SK-N-MC (cell line): Measurements from ENCODE around the gene CNFN.

ENCODE experiments used
- DNase-seq: peaks from one replicate; pipeline ENCODE4 v3.0.0-alpha.2; 2011; ENCODE audit warnings: low read depth, low spot score
- H3K27ac ChIP-seq: fragments of 200-600 bp; sonication (generic); 2 replicates; pipeline ENCODE4 v1.5.1; 2016; ENCODE audit warnings: mixed run types
- H3K36me3 ChIP-seq: fragments of 200-600 bp; sonication (generic); 2 replicates; pipeline ENCODE4 v1.6.1; 2017; ENCODE audit warnings: antibody characterized with exemption, low read length, mixed read lengths; ENCODE audit not compliant: insufficient read depth
- H3K4me3 ChIP-seq: fragments of 200-600 bp; sonication (generic); 2 replicates; pipeline ENCODE4 v1.5.1; 2016
- H3K9ac ChIP-seq: fragments of 200-600 bp; sonication (generic); 2 replicates; pipeline ENCODE4 v1.8.0; 2017; ENCODE audit warnings: mixed run types, mixed read lengths; ENCODE audit not compliant: insufficient read length
- H3K9me3 ChIP-seq: fragments of 200-600 bp; sonication (generic); 2 replicates; pipeline ENCODE4 v1.6.1; 2017; ENCODE audit warnings: low read depth, mild to moderate bottlenecking, antibody characterized with exemption, low read length, moderate library complexity, mixed read lengths
- EZH2 ChIP-seq: fragments of 200-600 bp; sonication (generic); IDR thresholded peaks from one replicate; pipeline ENCODE4 v1.6.1; 2017; ENCODE audit warnings: antibody characterized with exemption
- FOXP2 ChIP-seq: optimal IDR thresholded peaks from 2 replicates; pipeline ENCODE3; 2011; ENCODE audit warnings: mild to moderate bottlenecking, moderate library complexity; ENCODE audit not compliant: insufficient read depth; ENCODE audit errors: extremely low read length, control extremely low read depth
- POLR2AphosphoS5 ChIP-seq: IDR thresholded peaks from 2 replicates; pipeline ENCODE4 v1.6.1; 2012; ENCODE audit warnings: mild to moderate bottlenecking, low read depth, low read length, borderline replicate concordance

CNFN gene

GRCh38 chr19:42362342-42362741, 27.8 kb downstream of the CNFN start:
- TF ChIP-seq FOXP2, result no peak
- no peak for TF ChIP-seq POLR2AphosphoS5
- no peak for TF ChIP-seq EZH2
- no peak overlapping the region for H3K27ac ChIP-seq
- no peak overlapping the region for H3K9ac ChIP-seq

GRCh38 chr19:42361545-42361910, 28.6 kb downstream of the CNFN start:
- Histone ChIP-seq H3K9ac (no peak overlapping the region), H3K9me3 (no peaks in the 10 kb centered on the region), H3K27ac (no peak overlapping the region), H3K4me3 (no peak overlapping the region), H3K36me3 (peaks cover 10% of the 10 kb centered on the region; the same call in 1 of the 2 replicates)
- TF ChIP-seq EZH2 (no peak), POLR2AphosphoS5 (no peak), FOXP2 (no peak)
- DNase-seq, result no peak

More at GRCh38 chr19:42362342-42362741, 27.8 kb downstream of the CNFN start:
- Histone ChIP-seq H3K36me3 (peaks cover 10% of the 10 kb centered on the region; the same call in 1 of the 2 replicates), H3K4me3 (no peak overlapping the region), H3K9me3 (no peaks in the 10 kb centered on the region)
- DNase-seq, result no peak

GRCh38 chr19:42360787-42361544, 29.1 kb downstream of the CNFN start:
- H3K9me3 ChIP-seq, result no peaks in the 10 kb centered on the region
- H3K27ac ChIP-seq, result no peak overlapping the region
- H3K36me3 ChIP-seq, result peaks cover 10% of the 10 kb centered on the region; the same call in 1 of the 2 replicates
- no peak for DNase-seq
- no peak overlapping the region for H3K4me3 ChIP-seq
- no peak for TF ChIP-seq POLR2AphosphoS5
- TF ChIP-seq FOXP2, result no peak
- no peak for TF ChIP-seq EZH2
- H3K9ac ChIP-seq, result no peak overlapping the region

GRCh38 chr19:42357290-42357689, 32.8 kb downstream of the CNFN start:
- no peak overlapping the region for H3K4me3 ChIP-seq
- TF ChIP-seq FOXP2 (no peak), POLR2AphosphoS5 (no peak), EZH2 (no peak)
- H3K27ac ChIP-seq, result no peak overlapping the region

GRCh38 chr19:42356686-42357085, 33.4 kb downstream of the CNFN start:
- no peak overlapping the region for H3K9ac ChIP-seq
- no peaks in the 10 kb centered on the region for H3K9me3 ChIP-seq
- H3K36me3 ChIP-seq, result no peaks in the 10 kb centered on the region; the same call in 1 of the 2 replicates
- no peak overlapping the region for H3K27ac ChIP-seq
- H3K4me3 ChIP-seq, result no peak overlapping the region
- DNase-seq, result no peak
- no peak for TF ChIP-seq POLR2AphosphoS5
- TF ChIP-seq FOXP2, result no peak
- TF ChIP-seq EZH2, result no peak

More at GRCh38 chr19:42357290-42357689, 32.8 kb downstream of the CNFN start:
- no peaks in the 10 kb centered on the region for H3K9me3 ChIP-seq
- no peak overlapping the region for H3K9ac ChIP-seq
- DNase-seq, result no peak
- H3K36me3 ChIP-seq, result no peaks in the 10 kb centered on the region; the same call in 1 of the 2 replicates

- Histone ChIP-seq H3K36me3 (no peaks in the 10 kb centered on the region; the same call in 1 of the 2 replicates), H3K27ac (no peak overlapping the region), H3K4me3 (no peak overlapping the region), H3K9ac (no peak overlapping the region), H3K9me3 (no peaks in the 10 kb centered on the region)
- no peak for TF ChIP-seq EZH2
- TF ChIP-seq FOXP2, result no peak
- no peak for TF ChIP-seq POLR2AphosphoS5
- DNase-seq, result no peak
Measured at GRCh38 chr19:42355896-42356295, 34.2 kb downstream of the CNFN start.

- no peaks in the 10 kb centered on the region; the same call in 1 of the 2 replicates for H3K36me3 ChIP-seq
- H3K9ac ChIP-seq, result no peak overlapping the region
- no peak overlapping the region for H3K4me3 ChIP-seq
- TF ChIP-seq POLR2AphosphoS5 (no peak), EZH2 (no peak), FOXP2 (no peak)
- no peaks in the 10 kb centered on the region for H3K9me3 ChIP-seq
- DNase-seq, result no peak
- no peak overlapping the region for H3K27ac ChIP-seq
Measured at GRCh38 chr19:42353341-42354015, 36.6 kb downstream of the CNFN start.

- Histone ChIP-seq H3K36me3 (no peaks in the 10 kb centered on the region; the same call in 1 of the 2 replicates), H3K9me3 (no peaks in the 10 kb centered on the region), H3K27ac (no peak overlapping the region), H3K4me3 (no peak overlapping the region), H3K9ac (no peak overlapping the region)
- no peak for DNase-seq
- TF ChIP-seq EZH2, result no peak
- TF ChIP-seq POLR2AphosphoS5, result no peak
- TF ChIP-seq FOXP2, result no peak
Measured at GRCh38 chr19:42352301-42353259, 37.5 kb downstream of the CNFN start.
